GM13976 (cell line): ENCODE data around the gene ARMC2.

Experiments
- DNase-seq: peaks from one replicate; pipeline ENCODE4 v3.0.0; 2012; ENCODE audit warnings: low spot score
- in situ Hi-C: fragments of 300-500 bp; cut with MboI; formaldehyde crosslinking; loops from one replicate; pipeline ENCODE4 v1.12.0; 2022; ENCODE audit warnings: low sequenced_read_pairs, mixed read lengths, inconsistent platforms; ENCODE audit not compliant: unreplicated experiment
- TF ChIP-seq, protein P1 (sequence below): IDR thresholded peaks from 2 replicates; pipeline ENCODE4 v1.5.1; 2012; ENCODE audit warnings: borderline replicate concordance, mild to moderate bottlenecking; ENCODE audit not compliant: insufficient read depth; ENCODE audit errors: extremely low read depth, missing control alignments, control extremely low read depth

ARMC2 gene

GRCh38 chr6:108982154-108983113, 134.2 kb downstream of the ARMC2 start:
- in situ Hi-C loops, result no loop called here
- DNase-seq, result no peak
- TF ChIP-seq, protein P1, sequence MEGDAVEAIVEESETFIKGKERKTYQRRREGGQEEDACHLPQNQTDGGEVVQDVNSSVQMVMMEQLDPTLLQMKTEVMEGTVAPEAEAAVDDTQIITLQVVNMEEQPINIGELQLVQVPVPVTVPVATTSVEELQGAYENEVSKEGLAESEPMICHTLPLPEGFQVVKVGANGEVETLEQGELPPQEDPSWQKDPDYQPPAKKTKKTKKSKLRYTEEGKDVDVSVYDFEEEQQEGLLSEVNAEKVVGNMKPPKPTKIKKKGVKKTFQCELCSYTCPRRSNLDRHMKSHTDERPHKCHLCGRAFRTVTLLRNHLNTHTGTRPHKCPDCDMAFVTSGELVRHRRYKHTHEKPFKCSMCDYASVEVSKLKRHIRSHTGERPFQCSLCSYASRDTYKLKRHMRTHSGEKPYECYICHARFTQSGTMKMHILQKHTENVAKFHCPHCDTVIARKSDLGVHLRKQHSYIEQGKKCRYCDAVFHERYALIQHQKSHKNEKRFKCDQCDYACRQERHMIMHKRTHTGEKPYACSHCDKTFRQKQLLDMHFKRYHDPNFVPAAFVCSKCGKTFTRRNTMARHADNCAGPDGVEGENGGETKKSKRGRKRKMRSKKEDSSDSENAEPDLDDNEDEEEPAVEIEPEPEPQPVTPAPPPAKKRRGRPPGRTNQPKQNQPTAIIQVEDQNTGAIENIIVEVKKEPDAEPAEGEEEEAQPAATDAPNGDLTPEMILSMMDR, result no peak

- in situ Hi-C loops, result no loop called here
- DNase-seq, result no peak
- TF ChIP-seq, protein P1, result no peak
Measured at GRCh38 chr6:108983151-108983550, 134.9 kb downstream of the ARMC2 start.

- DNase-seq, result no peak
- in situ Hi-C loops, result no loop called here
- TF ChIP-seq, protein P1, result no peak
Measured at GRCh38 chr6:108985301-108985700, 137.1 kb downstream of the ARMC2 start.

- in situ Hi-C loops, result no loop called here
- TF ChIP-seq, protein P1, result no peak
- no peak for DNase-seq
Measured at GRCh38 chr6:108987156-108987555, 138.9 kb downstream of the ARMC2 start.

GRCh38 chr6:108988296-108988695, 140.1 kb downstream of the ARMC2 start:
- TF ChIP-seq, protein P1, result no peak
- in situ Hi-C loops, result no loop called here
- no peak for DNase-seq

DNA sequence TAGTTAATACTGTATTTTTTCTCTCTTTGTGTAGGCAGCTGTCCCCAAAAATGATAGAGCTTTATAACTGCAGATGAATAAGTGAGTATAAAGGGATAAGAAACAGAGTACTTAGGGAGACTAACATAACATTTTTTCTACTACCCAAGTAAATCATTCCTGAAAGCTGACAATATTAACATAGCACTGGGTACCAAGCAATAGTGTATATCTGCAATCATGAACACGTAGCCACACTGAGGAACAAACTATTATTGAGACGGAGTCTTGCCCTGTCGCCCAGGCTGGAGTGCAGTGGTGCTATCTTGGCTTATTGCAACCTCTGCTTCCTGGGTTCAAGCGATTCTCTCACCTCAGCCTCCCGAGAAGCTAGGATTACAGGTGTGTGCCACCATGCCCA, 140.5 kb downstream of the ARMC2 start:
- no peak for DNase-seq
- in situ Hi-C loops, result no loop called here
- TF ChIP-seq, protein P1, result no peak

DNA sequence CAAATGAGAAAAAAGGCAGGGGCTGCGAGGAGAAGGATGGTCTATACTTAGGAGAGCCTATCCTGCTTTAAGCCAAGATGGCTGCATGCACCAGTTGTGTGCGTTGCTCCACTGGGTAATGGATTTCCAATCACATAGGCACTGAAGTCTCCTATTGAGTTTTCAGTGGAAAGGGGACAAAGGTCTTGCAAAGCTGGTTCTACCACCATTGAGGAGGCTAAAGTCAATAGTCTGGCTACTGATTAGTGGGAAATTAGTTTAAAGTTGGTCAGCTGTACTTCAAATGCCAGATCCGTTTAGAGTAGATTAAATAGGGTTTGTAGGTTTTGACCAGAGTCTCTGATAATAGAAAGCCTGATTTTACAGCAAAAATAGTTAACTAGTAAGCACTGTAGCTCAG, 141.5 kb downstream of the ARMC2 start:
- in situ Hi-C loops, result no loop called here
- no peak for DNase-seq
- TF ChIP-seq, protein P1, result no peak
